Activated effector memory CD4-positive, alpha-beta T cell treated with anti-CD3 and anti-CD28 coated beads, Interleukin-2, amount 50 U/mL, for 16 hours (primary cell): ENCODE results near the gene INTS13.
"Not testable (repeated sequence)": the region's sequence is repeated elsewhere in the genome, so short reads cannot be mapped to it uniquely, and the experiment has no call there.

Source experiments
- DNase-seq: peaks from one replicate; pipeline ENCODE4 v3.0.0-alpha.2; 2020

Gene INTS13

DNA sequence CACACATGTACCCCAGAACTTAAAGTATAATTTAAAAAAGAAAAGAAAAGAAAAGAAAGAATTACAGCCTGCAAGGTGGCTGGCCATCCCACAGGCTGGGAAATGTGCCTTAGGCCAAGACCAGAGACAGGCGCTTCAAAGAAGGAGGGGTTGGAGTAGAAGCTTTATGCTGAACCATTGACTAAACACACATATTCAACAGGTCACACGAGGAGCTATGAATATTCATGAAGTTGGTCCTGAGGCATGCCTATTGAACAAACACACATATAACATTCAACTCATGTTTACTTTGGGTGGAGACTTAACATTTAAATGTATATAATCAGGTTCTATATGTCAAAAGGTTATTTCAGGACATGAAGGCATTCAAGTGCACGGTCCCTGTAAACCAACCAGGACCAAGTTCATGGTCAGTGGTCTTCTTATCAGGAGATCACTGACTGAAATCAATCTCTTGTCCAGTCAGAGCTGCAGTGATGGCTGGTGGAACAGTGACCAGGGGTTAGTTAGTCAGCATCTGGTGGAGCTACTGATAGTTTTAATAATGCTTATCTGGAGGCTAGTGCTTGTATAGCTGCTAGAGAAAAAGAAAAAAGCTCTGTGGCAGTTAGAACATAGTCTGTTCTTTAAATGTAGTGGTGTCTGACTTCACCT lies 69.2 kb downstream of the INTS13 start:
- no peak for DNase-seq

GRCh38 chr12:26867080-26867479 lies 70.7 kb downstream of the INTS13 start:
- no peak for DNase-seq

GRCh38 chr12:26863515-26863914 lies 74.3 kb downstream of the INTS13 start:
- DNase-seq = no peak

GRCh38 chr12:26862787-26863186 lies 75.0 kb downstream of the INTS13 start:
- DNase-seq = not testable (repeated sequence)

GRCh38 chr12:26861690-26862089 lies 76.1 kb downstream of the INTS13 start:
- no peak for DNase-seq

DNA sequence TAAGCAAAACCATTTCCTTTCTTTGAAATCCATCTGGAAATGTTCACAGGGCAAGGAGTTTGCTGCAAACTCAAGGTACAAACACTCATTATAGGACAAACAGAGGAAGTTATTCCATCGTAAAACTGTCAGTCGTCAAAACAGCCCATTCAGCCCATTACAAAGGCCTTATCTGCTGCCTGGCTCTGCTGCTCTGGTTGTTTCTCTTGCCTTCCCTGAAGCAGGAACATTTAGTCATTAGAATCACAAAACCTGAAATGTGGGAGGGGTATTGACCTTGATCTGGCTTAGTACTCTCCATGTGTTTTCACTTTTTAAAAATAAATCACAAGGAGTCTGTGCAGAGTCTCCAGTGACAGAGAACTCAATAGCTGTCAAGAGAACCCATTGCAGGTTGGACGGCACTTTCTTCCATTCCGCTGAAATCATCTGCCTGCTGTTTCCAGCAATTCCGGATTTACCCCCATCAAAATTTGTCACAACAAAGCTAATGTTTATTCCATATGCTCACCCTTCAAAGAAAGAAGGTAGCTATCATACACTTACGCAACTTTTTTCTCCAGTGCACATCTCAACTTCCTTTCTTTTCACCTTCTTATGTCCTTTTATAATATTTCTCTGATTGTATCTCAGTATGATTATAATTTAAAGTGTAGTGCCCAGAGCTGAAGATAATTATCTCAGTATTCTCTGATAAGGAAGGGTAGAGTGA lies 80.2 kb downstream of the INTS13 start:
- no peak for DNase-seq

- DNase-seq = no peak
These were observed 82.4 kb downstream of the INTS13 start for GRCh38 chr12:26855337-26855736.
